Endothelial cell (in vitro differentiated cells): Measurements from ENCODE around the gene VPS37C. TPM values are rescaled to one million over a fixed set of nuclear protein-coding genes. Genes with fewer than 3 reads are reported as not detected.
"Not testable (repeated sequence)": the region's sequence is repeated elsewhere in the genome, so short reads cannot be mapped to it uniquely, and the experiment has no call there.

ENCODE experiments used
- DNase-seq: peaks from one replicate; pipeline ENCODE4 v3.0.0; 2021; ENCODE audit warnings: low spot score
- H3K27ac Mint-ChIP-seq: one replicate; pipeline ENCODE4 v1.8.0; 2021; ENCODE audit warnings: mixed read lengths, inconsistent platforms; ENCODE audit not compliant: unreplicated experiment
- H3K27me3 Mint-ChIP-seq: one replicate; pipeline ENCODE4 v1.8.0; 2021; ENCODE audit warnings: mild to moderate bottlenecking, moderate library complexity, mixed read lengths, inconsistent platforms; ENCODE audit not compliant: unreplicated experiment
- H3K36me3 Mint-ChIP-seq: one replicate; pipeline ENCODE4 v1.8.0; 2021; ENCODE audit warnings: mild to moderate bottlenecking, low read depth, mixed read lengths, inconsistent platforms; ENCODE audit not compliant: unreplicated experiment
- H3K4me1 Mint-ChIP-seq: one replicate; pipeline ENCODE4 v1.8.0; 2021; ENCODE audit warnings: mild to moderate bottlenecking, mixed read lengths, inconsistent platforms; ENCODE audit not compliant: unreplicated experiment
- H3K4me3 Mint-ChIP-seq: one replicate; pipeline ENCODE4 v1.8.0; 2021; ENCODE audit warnings: mild to moderate bottlenecking, mixed read lengths, inconsistent platforms; ENCODE audit not compliant: unreplicated experiment
- H3K9me3 Mint-ChIP-seq: one replicate; pipeline ENCODE4 v1.8.0; 2021; ENCODE audit warnings: mixed read lengths, inconsistent platforms; ENCODE audit not compliant: unreplicated experiment
- total RNA-seq: library from RNA; stranded (reverse); fragmentation: NEBNext Ultra II Directional; extraction: Animal tissue kit (Norgen Biotek cat#: 25700); gene quantifications from one replicate; pipeline ENCODE4 v1.2.1, GENCODE V29; 2021; ENCODE audit not compliant: unreplicated experiment
- TF ChIP-seq, protein P1 (sequence below): fragments of 200-600 bp; sonication (generic); IDR thresholded peaks from one replicate; pipeline ENCODE4 v1.5.0; 2021; ENCODE audit warnings: antibody characterized with exemption; ENCODE audit not compliant: unreplicated experiment

Gene VPS37C
- total RNA-seq, 1 donor from 2014 or later = 23.9 TPM

DNA sequence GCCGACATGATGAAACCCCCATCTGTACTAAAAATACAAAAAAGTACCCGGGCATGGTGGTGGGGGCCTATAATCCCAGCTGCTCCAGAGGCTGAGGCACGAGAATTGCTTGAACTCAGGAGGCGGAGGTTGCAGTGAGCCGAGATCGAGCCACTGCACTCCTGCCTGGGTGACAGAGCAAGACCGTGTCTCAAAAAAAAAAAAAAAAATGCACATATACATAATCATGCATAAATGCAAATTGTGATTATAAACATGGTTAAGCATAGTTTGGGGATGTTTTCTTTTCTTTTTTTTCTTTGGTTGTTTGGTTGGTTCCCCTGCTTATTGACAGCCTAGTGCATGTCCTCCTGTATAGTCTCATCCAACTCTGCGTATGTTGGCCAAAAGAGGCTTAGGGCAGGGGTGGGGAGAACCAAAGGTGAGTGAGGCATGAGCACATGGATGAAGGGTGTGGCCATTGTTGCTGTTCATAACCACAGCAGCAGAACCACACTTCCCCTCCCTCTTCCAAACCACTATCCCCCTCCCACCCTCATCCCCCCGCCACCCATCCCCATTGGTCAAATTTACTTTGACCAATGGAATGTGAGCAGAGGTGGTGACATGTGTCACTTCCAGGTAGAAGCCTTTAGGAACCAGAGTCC, 6.9 kb upstream of the VPS37C start:
- Mint-ChIP-seq H3K4me1 (peaks cover 28% of the 10 kb centered on the region), H3K36me3 (peaks cover 4% of the 10 kb centered on the region), H3K4me3 (no peak overlapping the region), H3K9me3 (no peaks in the 10 kb centered on the region), H3K27ac (no peak overlapping the region), H3K27me3 (peaks cover 3% of the 10 kb centered on the region)
- DNase-seq = no peak
- TF ChIP-seq, protein P1, sequence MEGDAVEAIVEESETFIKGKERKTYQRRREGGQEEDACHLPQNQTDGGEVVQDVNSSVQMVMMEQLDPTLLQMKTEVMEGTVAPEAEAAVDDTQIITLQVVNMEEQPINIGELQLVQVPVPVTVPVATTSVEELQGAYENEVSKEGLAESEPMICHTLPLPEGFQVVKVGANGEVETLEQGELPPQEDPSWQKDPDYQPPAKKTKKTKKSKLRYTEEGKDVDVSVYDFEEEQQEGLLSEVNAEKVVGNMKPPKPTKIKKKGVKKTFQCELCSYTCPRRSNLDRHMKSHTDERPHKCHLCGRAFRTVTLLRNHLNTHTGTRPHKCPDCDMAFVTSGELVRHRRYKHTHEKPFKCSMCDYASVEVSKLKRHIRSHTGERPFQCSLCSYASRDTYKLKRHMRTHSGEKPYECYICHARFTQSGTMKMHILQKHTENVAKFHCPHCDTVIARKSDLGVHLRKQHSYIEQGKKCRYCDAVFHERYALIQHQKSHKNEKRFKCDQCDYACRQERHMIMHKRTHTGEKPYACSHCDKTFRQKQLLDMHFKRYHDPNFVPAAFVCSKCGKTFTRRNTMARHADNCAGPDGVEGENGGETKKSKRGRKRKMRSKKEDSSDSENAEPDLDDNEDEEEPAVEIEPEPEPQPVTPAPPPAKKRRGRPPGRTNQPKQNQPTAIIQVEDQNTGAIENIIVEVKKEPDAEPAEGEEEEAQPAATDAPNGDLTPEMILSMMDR = no peak

DNA sequence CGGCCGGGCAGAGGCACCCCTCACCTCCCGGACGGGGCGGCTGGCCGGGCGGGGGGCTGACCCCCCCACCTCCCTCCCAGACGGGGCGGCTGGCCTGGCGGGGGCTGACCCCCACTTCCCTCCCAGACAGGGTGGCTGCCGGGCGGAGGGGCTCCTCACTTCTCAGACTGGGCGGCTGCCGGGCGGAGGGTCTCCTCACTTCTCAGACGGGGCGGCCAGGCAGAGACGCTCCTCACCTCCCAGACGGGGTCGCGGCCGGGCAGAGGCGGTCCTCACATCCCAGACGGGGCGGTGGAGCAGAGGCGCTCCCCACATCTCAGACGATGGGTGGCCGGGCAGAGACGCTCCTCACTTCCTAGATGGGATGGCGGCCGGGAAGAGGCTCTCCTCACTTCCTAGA, 5.1 kb upstream of the VPS37C start:
- not testable (repeated sequence) for DNase-seq, H3K36me3 Mint-ChIP-seq, H3K9me3 Mint-ChIP-seq, H3K27me3 Mint-ChIP-seq, H3K4me3 Mint-ChIP-seq, H3K27ac Mint-ChIP-seq
- H3K4me1 Mint-ChIP-seq = peaks cover 33% of the 10 kb centered on the region

DNA sequence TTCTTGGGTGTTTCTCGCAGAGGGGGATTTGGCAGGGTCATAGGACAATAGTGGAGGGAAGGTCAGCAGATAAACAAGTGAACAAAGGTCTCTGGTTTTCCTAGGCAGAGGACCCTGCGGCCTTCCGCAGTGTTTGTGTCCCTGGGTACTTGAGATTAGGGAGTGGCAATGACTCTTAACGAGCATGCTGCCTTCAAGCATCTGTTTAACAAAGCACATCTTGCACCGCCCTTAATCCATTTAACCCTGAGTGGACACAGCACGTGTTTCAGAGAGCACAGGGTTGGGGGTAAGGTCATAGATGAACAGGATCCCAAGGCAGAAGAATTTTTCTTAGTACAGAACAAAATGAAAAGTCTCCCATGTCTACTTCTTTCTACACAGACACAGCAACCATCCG, 4.6 kb upstream of the VPS37C start:
- peaks cover 33% of the 10 kb centered on the region for H3K4me1 Mint-ChIP-seq
- not testable (repeated sequence) for H3K36me3 Mint-ChIP-seq, H3K27ac Mint-ChIP-seq, DNase-seq, H3K9me3 Mint-ChIP-seq, H3K27me3 Mint-ChIP-seq, H3K4me3 Mint-ChIP-seq

DNA sequence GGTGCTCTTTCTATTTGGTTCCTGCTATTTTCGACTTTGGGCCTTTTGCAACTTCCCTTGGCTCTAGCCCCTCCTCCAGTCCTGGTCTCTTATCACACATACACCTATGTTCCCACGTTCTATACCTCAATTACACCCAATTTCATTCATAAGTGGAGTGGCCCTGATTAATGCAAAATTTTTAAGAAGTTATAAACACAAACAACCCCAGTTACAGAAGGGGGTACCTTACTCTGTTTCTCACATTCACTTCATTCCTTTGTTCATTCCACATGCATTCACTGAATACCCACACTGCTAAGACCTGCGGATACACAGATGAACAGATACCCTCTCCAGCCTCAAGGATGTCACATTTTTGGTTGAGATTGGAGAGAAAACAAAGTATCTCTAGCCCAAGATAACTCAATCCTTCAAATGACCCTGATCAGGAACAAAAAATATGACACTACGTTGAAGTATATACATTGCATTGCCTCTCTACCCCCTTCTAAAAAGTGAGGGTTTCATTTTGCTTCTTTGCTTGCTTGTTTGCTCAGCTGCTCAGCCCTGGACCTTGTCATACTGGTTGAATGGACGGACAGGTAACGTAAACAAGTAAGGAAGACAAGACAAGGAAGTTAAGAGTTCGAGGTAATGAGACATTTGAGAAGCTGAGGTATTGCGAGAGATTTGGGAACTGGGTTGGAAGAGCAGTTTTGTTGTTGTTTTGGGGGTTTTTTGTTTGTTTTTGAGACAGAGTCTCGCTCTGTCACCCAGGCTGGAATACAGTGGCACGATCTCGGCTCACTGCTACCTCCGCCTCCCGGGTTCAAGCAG, 3.6 kb upstream of the VPS37C start:
- TF ChIP-seq, protein P1 = no peak
- Mint-ChIP-seq H3K4me3 (peak overlapping the region; percentile 43), H3K9me3 (no peaks in the 10 kb centered on the region), H3K27me3 (peaks cover 6% of the 10 kb centered on the region), H3K4me1 (peaks cover 42% of the 10 kb centered on the region), H3K27ac (peak overlapping the region; percentile 43), H3K36me3 (no peaks in the 10 kb centered on the region)
- no peak for DNase-seq

DNA sequence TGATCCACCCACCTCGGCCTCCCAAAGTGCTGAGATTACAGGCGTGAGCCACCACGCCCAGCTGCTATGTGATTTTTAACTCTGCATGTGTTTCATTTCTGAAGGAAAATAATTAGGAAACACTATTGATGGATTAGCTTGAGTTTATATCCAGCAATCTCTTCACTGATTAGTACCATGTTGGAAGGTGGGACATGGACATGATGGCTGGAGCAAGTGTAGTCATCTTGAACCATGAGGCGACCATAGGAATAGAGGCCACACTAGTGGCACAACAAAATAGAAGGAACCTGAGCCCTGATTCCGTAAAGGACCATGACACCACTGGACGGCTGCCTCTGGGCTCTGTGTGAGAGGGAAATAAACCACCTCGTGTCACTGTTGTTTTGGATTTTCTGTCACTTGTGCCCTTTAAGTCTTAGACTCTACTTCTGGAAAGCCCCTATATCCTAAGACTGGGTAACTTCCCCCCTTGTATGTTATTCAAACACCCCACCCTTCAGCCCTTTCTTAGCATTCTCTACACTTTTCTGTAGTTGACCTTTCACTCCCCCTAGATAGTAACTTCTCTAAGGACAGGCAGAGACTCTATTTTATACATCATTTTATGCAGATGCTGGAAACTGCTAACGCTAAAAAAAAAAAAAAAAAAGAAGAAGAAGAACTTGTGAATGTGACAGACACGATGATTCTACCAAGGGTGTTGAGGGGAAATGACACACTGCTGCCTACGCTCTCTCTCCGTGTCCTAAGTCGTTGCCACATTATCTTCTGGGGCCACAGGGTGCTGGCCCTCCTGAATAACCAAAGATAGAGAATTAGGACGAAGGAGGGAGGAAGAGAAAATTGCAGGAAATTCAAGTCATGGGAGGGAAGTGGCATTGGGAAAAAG, 2.7 kb upstream of the VPS37C start:
- DNase-seq = no peak
- Mint-ChIP-seq H3K36me3 (no peaks in the 10 kb centered on the region), H3K4me3 (no peak overlapping the region), H3K4me1 (peaks cover 46% of the 10 kb centered on the region), H3K27ac (peak overlapping the region; percentile 43), H3K27me3 (peaks cover 6% of the 10 kb centered on the region), H3K9me3 (no peaks in the 10 kb centered on the region)
- TF ChIP-seq, protein P1 = no peak
